PC-9 (cell line): ENCODE data around the gene GATM.

ENCODE experiments used
- EZH2 ChIP-seq: fragments of 200-600 bp; sonication (generic); IDR thresholded peaks from 2 replicates; pipeline ENCODE4 v1.8.0; 2017; ENCODE audit warnings: antibody characterized with exemption, low read depth
- TF ChIP-seq, protein P1 (sequence below): fragments of 200-600 bp; sonication (generic); conservative IDR thresholded peaks from 2 replicates; pipeline ENCODE4 v1.6.1; 2017; ENCODE audit warnings: mixed run types, antibody characterized with exemption, mild to moderate bottlenecking, moderate library complexity

DNA sequence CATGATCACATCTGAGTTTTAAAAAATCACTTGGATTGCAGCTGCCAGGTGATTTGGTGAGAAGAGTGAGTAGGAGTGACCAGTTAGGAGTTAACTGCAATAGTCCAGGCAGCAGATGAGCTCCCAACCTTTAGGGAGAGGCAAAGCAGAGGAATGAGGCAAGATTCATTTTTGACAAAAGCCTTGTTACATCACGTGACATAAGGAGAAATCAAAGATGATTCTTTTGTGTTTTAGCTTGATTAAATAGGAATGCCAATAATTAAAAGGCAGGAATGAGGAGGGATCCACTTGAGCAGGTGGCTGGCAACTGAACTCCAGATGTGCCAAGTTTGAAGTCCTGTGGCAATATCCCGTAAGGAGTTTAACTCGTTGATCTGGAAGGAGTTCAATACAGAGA is 2.5 kb downstream of the GATM start:
- no peak for TF ChIP-seq EZH2
- TF ChIP-seq, protein P1, sequence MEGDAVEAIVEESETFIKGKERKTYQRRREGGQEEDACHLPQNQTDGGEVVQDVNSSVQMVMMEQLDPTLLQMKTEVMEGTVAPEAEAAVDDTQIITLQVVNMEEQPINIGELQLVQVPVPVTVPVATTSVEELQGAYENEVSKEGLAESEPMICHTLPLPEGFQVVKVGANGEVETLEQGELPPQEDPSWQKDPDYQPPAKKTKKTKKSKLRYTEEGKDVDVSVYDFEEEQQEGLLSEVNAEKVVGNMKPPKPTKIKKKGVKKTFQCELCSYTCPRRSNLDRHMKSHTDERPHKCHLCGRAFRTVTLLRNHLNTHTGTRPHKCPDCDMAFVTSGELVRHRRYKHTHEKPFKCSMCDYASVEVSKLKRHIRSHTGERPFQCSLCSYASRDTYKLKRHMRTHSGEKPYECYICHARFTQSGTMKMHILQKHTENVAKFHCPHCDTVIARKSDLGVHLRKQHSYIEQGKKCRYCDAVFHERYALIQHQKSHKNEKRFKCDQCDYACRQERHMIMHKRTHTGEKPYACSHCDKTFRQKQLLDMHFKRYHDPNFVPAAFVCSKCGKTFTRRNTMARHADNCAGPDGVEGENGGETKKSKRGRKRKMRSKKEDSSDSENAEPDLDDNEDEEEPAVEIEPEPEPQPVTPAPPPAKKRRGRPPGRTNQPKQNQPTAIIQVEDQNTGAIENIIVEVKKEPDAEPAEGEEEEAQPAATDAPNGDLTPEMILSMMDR: no peak
